Measurements from ENCODE around the gene GHSR.

GRCh38 chr3:172397716-172398405, 50.4 kb downstream of the GHSR start:
- TF ChIP-seq POLR2A (IDR thresholded peaks at IDR 0.05; ENCODE audit: low read length): no peak
- TF ChIP-seq GATA1 (IDR thresholded peaks at IDR 0.05; ENCODE audit: low read depth, low read length): no peak

All from erythroblast (primary cell).